Measurements from ENCODE around the gene TSPEAR.

DNA sequence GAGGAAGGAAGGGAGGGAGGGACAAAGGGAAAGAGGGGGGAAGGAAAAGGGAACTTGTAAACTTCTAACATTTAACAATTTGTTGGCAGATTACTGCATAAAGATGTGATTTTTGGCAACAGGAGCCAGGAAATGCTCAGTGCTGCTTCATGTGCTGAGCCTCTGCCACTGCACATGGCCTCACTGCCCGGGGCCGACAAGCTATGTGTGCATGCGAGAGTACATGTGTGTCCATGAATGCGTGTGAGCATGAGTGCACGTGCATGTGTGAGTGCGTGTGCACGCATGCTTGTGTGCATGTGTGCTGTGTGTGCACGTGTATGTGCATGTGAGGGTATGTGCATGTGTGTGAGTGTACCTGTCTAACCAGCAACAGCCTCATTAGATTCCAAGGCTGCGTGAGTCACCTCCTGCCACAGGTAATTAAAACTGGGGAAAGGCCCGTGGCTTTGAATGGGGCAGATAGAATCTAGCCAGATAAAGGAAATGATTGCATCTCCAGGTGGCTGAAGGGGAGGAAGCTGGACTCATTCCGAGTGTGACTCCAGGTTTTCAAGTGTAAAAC is 41.4 kb upstream of the TSPEAR start:
- TF ChIP-seq POLR2A (IDR thresholded peaks at IDR 0.05) = no peak
- TF ChIP-seq, protein P1, sequence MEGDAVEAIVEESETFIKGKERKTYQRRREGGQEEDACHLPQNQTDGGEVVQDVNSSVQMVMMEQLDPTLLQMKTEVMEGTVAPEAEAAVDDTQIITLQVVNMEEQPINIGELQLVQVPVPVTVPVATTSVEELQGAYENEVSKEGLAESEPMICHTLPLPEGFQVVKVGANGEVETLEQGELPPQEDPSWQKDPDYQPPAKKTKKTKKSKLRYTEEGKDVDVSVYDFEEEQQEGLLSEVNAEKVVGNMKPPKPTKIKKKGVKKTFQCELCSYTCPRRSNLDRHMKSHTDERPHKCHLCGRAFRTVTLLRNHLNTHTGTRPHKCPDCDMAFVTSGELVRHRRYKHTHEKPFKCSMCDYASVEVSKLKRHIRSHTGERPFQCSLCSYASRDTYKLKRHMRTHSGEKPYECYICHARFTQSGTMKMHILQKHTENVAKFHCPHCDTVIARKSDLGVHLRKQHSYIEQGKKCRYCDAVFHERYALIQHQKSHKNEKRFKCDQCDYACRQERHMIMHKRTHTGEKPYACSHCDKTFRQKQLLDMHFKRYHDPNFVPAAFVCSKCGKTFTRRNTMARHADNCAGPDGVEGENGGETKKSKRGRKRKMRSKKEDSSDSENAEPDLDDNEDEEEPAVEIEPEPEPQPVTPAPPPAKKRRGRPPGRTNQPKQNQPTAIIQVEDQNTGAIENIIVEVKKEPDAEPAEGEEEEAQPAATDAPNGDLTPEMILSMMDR (IDR thresholded peaks at IDR 0.05 in 8 of 11, conservative IDR thresholded peaks at IDR 0.05 in 3 of 11) = no peak
- TF ChIP-seq POLR2AphosphoS5 (IDR thresholded peaks at IDR 0.05) = no peak

All from spleen (tissue), 7 donors.